Effector CD8-positive, alpha-beta T cell (primary cell): ENCODE results near the gene OR4C11.

Source experiments
- DNase-seq: peaks from one replicate; lab custom pipeline; 2025; lab: John Stamatoyannopoulos, UW
- total RNA-seq, 4 experiments: gene quantifications; one replicate each; lab custom pipeline; 2026; lab: John Stamatoyannopoulos, UW

The OR4C11 gene
- total RNA-seq: 0 reads per million in 4 experiments

- no peak for DNase-seq
These were observed at the start of gene OR4C11 for GRCh38 chr11:55607545-55607944. TSS of gene OR4C11 (minus strand) at chr11:55607645. CDS start at chr11:55604373, 3,272 bp downstream.

DNA sequence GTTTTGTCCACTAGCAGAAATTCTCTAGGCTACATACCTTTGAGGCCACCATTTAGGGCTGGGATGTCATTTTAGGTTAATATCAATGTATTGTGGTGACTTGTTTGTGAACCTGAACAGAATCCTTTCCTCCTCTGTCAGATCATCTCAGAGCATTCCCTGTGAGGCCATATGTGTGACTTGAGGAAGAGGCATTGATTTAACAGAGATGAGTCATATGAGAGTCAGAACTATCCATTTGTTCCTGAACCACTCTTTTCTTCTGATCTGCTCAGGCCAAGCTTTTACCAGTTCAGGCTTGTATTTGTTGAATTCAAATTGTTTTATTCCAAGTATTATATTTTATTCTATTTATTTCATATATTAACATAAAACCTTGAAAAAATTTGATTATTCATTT, 47.7 kb upstream of the OR4C11 start:
- no peak for DNase-seq

DNA sequence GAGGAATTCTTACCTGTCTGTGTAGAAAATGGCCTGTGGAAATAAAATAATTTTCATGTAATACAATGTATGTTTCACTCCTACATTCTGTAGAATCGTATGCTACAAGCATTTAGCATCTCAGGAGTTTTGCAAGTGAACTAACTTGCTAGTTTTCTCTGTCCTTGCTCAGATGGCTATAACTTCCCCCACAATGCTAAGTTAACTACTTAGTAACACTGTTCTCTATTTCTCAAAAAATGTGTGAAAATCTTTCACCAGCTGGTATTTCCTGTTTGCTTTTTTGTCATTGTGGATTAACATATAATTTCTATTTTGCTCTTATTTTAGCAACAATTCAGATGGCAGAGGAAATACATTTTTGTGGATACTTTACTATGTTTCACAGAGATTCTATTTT, 45.1 kb upstream of the OR4C11 start:
- no peak for DNase-seq

- DNase-seq: no peak
These were observed 40.6 kb upstream of the OR4C11 start, which contains the start of gene OR4S2 for GRCh38 chr11:55648027-55648426. TSS of gene OR4S2 (plus strand) at chr11:55648327. CDS start at chr11:55650904, 2,577 bp downstream.

DNA sequence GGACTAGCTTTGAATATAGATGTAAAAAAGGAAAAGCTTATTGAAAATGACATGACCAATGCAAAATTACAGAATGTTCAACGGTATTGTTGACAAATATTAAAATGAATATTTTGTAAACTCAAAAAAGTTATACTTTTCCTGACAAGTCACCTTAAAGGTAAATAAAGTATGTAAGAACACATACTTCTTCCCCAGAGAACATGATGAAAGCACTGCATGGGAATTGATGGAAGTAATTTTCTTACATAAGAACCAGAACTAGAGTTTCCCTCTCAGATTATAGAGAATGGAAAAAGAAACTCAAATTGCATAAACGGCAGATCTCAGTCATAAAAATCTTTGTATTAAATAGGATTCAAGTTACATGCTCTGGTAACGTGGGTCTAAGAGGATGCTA, 27.4 kb upstream of the OR4C11 start, which contains the start of gene OR4P4:
OR4P4 (plus strand) TSS at position 301 of the 400 bp plus-strand sequence.
- DNase-seq: no peak

GRCh38 chr11:55624531-55624930, 17.1 kb upstream of the OR4C11 start:
- no peak for DNase-seq

DNA sequence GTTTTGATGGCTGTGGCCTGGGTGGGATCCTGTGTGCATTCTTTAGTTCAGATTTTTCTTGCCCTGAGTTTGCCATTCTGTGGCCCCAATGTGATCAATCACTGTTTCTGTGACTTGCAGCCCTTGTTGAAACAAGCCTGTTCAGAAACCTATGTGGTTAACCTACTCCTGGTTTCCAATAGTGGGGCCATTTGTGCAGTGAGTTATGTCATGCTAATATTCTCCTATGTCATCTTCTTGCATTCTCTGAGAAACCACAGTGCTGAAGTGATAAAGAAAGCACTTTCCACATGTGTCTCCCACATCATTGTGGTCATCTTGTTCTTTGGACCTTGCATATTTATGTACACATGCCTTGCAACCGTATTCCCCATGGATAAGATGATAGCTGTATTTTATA, 34.9 kb downstream of the OR4C11 start:
- no peak for DNase-seq

GRCh38 chr11:55571828-55572227, 35.6 kb downstream of the OR4C11 start, which contains the start of gene OR4C16:
TSS of gene OR4C16 (plus strand) at chr11:55572128. CDS start at chr11:55572128, 0 bp downstream.
- DNase-seq: no peak

DNA sequence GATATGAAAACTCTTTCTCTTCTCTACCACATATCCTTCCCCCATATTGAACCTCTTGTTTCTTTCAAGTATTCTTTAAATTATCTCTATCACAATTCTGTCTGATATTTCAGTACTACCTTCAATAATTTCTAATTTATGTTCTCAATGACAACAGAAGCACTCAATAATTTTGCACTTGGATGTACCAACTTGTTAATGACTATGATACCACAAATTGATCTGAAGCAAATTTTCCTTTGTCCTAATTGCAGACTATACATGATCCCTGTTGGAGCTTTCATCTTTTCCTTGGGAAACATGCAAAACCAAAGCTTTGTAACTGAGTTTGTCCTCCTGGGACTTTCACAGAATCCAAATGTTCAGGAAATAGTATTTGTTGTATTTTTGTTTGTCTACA, 53.3 kb downstream of the OR4C11 start, which contains the start of gene OR4C15:
OR4C15 (plus strand) TSS at position 301 of the 400 bp plus-strand sequence; CDS start at position 301, 0 bp downstream.
- DNase-seq: no peak
